ENCODE measurements around the gene KRTAP12-1. TPM values are rescaled to one million over a fixed set of nuclear protein-coding genes. Genes with fewer than 3 reads are reported as not detected.

KRTAP12-1 gene
- total and polyA plus RNA-seq, 2 donors (not counting 3 experiments of a cell fraction or from before 2014, with no cell fraction given), result not detected

DNA sequence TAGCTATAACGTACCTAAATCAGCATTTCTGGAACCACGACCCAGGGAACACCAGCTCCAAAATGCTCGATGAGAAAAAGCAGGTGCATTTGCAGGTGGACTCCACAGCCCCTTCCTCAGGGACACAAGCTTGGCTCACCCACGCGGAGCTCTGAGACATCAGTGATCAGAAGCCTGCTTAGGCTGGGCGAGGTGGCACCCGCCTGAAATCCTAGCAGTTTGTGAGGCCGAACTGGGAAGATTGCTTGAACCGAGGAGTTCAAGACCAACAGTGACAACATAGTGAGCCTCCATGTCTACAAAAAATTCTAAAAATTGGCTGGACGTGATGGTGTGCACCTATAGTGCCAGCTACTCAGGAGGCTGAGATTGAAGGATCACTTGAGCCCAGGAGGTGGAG is 31.9 kb upstream of the KRTAP12-1 start:
- peaks cover 5% of the 10 kb centered on the region for H3K4me1 ChIP-seq (ENCODE audit: control insufficient read depth, extremely low read depth, insufficient read depth, low read length)
- no peak overlapping the region for H2AFZ ChIP-seq (ENCODE audit: low read depth, low read length)
- H3K4me3 ChIP-seq (replicated peaks in 1 of 3; ENCODE audit: insufficient read depth in 1 of 3, low read depth in 1 of 3, low read length in 3 of 3), result no peak overlapping the region
- no peak overlapping the region for H3K4me2 ChIP-seq (ENCODE audit: insufficient read depth, low read length)
- dilution Hi-C loops (cut with MboI; ENCODE audit: extremely low pct_ligation_motif_present, low sequenced_read_pairs) (no loop called here), intact Hi-C loops (cut with micrococcal nuclease) (no loop called here)
- H3K9ac ChIP-seq (replicated peaks; ENCODE audit: extremely low read depth, insufficient read depth, low read length), result no peak overlapping the region
- ChIA-PET CTCF (interaction anchor here (0.8 to 1.1 kb wide), 2 partner anchors 50 to 80 kb away, joined by 3 read pairs; no protein-coding TSS in a partner anchor), POLR2A (no interaction called here)
- no TSS peak for BruUV-seq (replicated peaks)
- DNase-seq (ENCODE audit: low read depth, low spot score) (no peak), FAIRE-seq (no peak)
- no peaks in the 10 kb centered on the region for H3K9me3 ChIP-seq (replicated peaks; ENCODE audit: control insufficient read depth, insufficient read depth, low read length)
- H3K36me3 ChIP-seq (ENCODE audit: control insufficient read depth in 2 of 2, extremely low read depth in 1 of 2, insufficient read depth in 2 of 2, low read length in 2 of 2), result no peaks in the 10 kb centered on the region
- H3K27me3 ChIP-seq (ENCODE audit: control insufficient read depth in 2 of 2, insufficient read depth in 2 of 2, low read length in 2 of 2), result peaks cover 65 to 89% of the 10 kb centered on the region in 2 experiments
- no peak for TF ChIP-seq JUN (IDR thresholded peaks at IDR 0.05; ENCODE audit: borderline replicate concordance, insufficient read depth, insufficient read length, low read depth)
- TF ChIP-seq POLR2AphosphoS5 (IDR thresholded peaks at IDR 0.05; ENCODE audit: insufficient read depth, low read depth, low read length), result no peak
- TF ChIP-seq MYC (IDR thresholded peaks at IDR 0.05; ENCODE audit: low read depth, low read length), result no peak
- TF ChIP-seq MAX (IDR thresholded peaks at IDR 0.05; ENCODE audit: insufficient read depth, insufficient read length), result no peak
- TF ChIP-seq, protein P1, sequence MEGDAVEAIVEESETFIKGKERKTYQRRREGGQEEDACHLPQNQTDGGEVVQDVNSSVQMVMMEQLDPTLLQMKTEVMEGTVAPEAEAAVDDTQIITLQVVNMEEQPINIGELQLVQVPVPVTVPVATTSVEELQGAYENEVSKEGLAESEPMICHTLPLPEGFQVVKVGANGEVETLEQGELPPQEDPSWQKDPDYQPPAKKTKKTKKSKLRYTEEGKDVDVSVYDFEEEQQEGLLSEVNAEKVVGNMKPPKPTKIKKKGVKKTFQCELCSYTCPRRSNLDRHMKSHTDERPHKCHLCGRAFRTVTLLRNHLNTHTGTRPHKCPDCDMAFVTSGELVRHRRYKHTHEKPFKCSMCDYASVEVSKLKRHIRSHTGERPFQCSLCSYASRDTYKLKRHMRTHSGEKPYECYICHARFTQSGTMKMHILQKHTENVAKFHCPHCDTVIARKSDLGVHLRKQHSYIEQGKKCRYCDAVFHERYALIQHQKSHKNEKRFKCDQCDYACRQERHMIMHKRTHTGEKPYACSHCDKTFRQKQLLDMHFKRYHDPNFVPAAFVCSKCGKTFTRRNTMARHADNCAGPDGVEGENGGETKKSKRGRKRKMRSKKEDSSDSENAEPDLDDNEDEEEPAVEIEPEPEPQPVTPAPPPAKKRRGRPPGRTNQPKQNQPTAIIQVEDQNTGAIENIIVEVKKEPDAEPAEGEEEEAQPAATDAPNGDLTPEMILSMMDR (IDR thresholded peaks at IDR 0.05; ENCODE audit: extremely low read depth in 1 of 2, insufficient read depth in 1 of 2, low read depth in 1 of 2, low read length in 2 of 2), result no peak
- no peak for TF ChIP-seq POLR2A (IDR thresholded peaks at IDR 0.05; ENCODE audit: low read depth, low read length)
- no peak for TF ChIP-seq FOS (IDR thresholded peaks at IDR 0.05; ENCODE audit: borderline replicate concordance, insufficient read depth, low read length)
- TF ChIP-seq GATA2 (IDR thresholded peaks at IDR 0.05; ENCODE audit: insufficient read depth, insufficient read length, low read depth, low read length), result no peak
- TF ChIP-seq EZH2 (IDR thresholded peaks at IDR 0.05; ENCODE audit: borderline replicate concordance, low read depth, low read length, severe bottlenecking), result no peak
- H3K79me2 ChIP-seq (ENCODE audit: control insufficient read depth, insufficient read depth, low read length), result no peaks in the 10 kb centered on the region
- no peaks in the 10 kb centered on the region for H3K9me1 ChIP-seq (replicated peaks; ENCODE audit: control insufficient read depth, extremely low read depth, insufficient read depth, low read length)
- H4K20me1 ChIP-seq (replicated peaks; ENCODE audit: control insufficient read depth, extremely low read depth, insufficient read depth, low read length), result no peaks in the 10 kb centered on the region
- no peak overlapping the region for H3K27ac ChIP-seq (ENCODE audit: insufficient read depth, low read depth, low read length)
